Measurements from ENCODE around the gene PDE4A.
"Not testable (repeated sequence)": the region's sequence is repeated elsewhere in the genome, so short reads cannot be mapped to it uniquely, and the experiment has no call there.

PDE4A gene
- 4.2 to 49.4 (median 9.8) reads per million in 17 experiments for total RNA-seq

- DNase-seq: peak; percentile 66 to 88 (median 74)
Observed at GRCh38 chr19:10420444-10421239, at the start of gene PDE4A. Gene PDE4A, plus strand, starts transcription at chr19:10420538. Its CDS starts 227 bp downstream, at chr19:10420765.

GRCh38 chr19:10372690-10373089, 47.6 kb upstream of the PDE4A start:
- peak; percentile 68 to 86 (median 78) for DNase-seq

- peak in 3 of 4 experiments; percentile 47 to 57 (median 50) for DNase-seq
Observed at GRCh38 chr19:10374931-10375330, 45.4 kb upstream of the PDE4A start.

- DNase-seq: not testable (repeated sequence)
Observed at GRCh38 chr19:10377140-10377640, 43.1 kb upstream of the PDE4A start.

GRCh38 chr19:10378124-10378523, 42.2 kb upstream of the PDE4A start:
- DNase-seq: peak in 2 of 4 experiments; percentile 13 to 27

GRCh38 chr19:10379880-10380312, 40.4 kb upstream of the PDE4A start:
- DNase-seq: peak in 2 of 4 experiments; percentile 31 to 36

GRCh38 chr19:10380313-10381102, 39.8 kb upstream of the PDE4A start, which contains the start of gene TYK2:
Gene TYK2, minus strand, starts transcription at chr19:10380572. Its CDS starts 2,166 bp downstream, at chr19:10378406.
- DNase-seq: peak; percentile 98 to 99 (median 98)

GRCh38 chr19:10383223-10383499, 37.2 kb upstream of the PDE4A start:
- DNase-seq: not testable (repeated sequence)

- DNase-seq: no peak
Observed at GRCh38 chr19:10384580-10384979, 35.8 kb upstream of the PDE4A start.

- DNase-seq: peak; percentile 80 to 93 (median 91)
Observed at GRCh38 chr19:10388957-10389356, 31.4 kb upstream of the PDE4A start.

GRCh38 chr19:10389863-10390262, 30.5 kb upstream of the PDE4A start:
- DNase-seq: peak in 1 of 4 experiments; percentile 40

- DNase-seq: peak; percentile 78 to 84 (median 84)
Observed at GRCh38 chr19:10390652-10391286, 29.6 kb upstream of the PDE4A start.

GRCh38 chr19:10392120-10392519, 28.2 kb upstream of the PDE4A start:
- DNase-seq: no peak

- DNase-seq: no peak
Observed at GRCh38 chr19:10393137-10393536, 27.2 kb upstream of the PDE4A start.

GRCh38 chr19:10395003-10395402, 25.3 kb upstream of the PDE4A start:
- no peak for DNase-seq

- DNase-seq: no peak
Observed at GRCh38 chr19:10395436-10395835, 24.9 kb upstream of the PDE4A start.

GRCh38 chr19:10395917-10396316, 24.4 kb upstream of the PDE4A start:
- no peak for DNase-seq

GRCh38 chr19:10398819-10399218, 21.5 kb upstream of the PDE4A start:
- DNase-seq: no peak

GRCh38 chr19:10399340-10399739, 21.0 kb upstream of the PDE4A start:
- not testable (repeated sequence) for DNase-seq

GRCh38 chr19:10399878-10400277, 20.5 kb upstream of the PDE4A start:
- DNase-seq: no peak

- peak; percentile 39 to 73 (median 60) for DNase-seq
Observed at GRCh38 chr19:10402441-10403038, 17.8 kb upstream of the PDE4A start.
